Measurements from ENCODE around the gene JAK1. TPM values are rescaled to one million over a fixed set of nuclear protein-coding genes. Genes with fewer than 3 reads are reported as not detected.

JAK1 gene
- 44.1 and 52.2 TPM in 2 replicates for total RNA-seq (2014; rRNA removed)
- percentile 78 among the genes with signal in this experiment for Bru-seq, nascent RNA
- BruChase-seq, experiment 1, labeled RNA remaining after a 6-hour chase: percentile 75 among the genes with signal in this experiment
- percentile 73 among the genes with signal in this experiment for BruChase-seq, experiment 2, labeled RNA remaining after a 2-hour chase
- long read RNA-seq, full-length matches to known transcripts: 61 of 154 reads
- long read RNA-seq, partial matches to known transcripts: 75 of 154 reads
- long read RNA-seq, other reads (novel, unspliced or antisense): 18 of 154 reads

DNA sequence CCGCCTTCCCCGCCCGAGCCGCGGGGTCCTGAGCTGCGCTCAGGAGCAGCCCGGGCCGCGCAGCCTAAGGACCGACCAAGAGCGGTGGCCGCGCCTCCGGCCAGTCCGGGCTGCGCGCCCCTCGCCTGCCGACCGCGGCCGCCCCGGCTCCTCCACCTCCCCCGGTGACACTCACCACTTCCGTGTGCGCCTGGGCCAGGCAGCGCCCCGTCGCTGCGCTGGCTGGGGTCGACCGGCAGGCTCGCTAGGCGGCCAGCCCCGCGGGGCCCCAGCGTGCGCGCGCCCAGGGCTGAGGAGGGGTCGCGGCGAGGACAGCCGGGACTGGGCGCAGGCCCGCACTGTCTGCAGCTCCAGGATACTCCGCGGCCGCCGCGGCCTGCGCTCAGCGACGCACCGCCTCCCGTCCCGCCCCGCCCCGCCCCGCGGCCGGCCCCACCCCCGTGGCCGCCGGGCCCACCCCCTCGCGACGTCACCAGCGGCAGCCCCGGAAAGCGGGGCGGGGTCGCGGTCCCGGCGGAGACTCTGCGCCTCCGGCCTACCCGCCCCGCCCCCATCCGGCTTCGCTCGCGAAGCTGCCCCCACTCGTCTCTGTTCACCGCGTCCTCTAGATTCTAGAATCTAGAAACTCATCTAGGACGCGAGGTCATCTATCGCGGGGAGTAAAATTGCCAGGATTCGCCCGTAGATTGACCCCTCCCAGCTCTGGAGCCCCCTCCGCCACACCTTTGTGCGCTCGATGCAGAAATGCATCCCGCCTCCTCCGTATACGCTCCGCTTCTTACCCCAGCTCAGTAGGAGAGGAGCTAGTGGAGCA is at the start of gene JAK1:
TSS of gene JAK1 (minus strand) at position 392 of the 814 bp plus-strand sequence. CDS start 80,285 bp downstream, outside the sequence.
- H2AFZ ChIP-seq (ENCODE audit: low read length): peak within 1 kb of the TSS; percentile 99
- H3K9me2 ChIP-seq (replicated peaks; ENCODE audit: low read length): no peaks in the 10 kb centered on the region
- H3K9me3 ChIP-seq (ENCODE audit: low read length): no peaks in the 10 kb centered on the region
- ChIA-PET CTCF (interaction anchor here (0.6 to 1.5 kb wide), 4 partner anchors 30 to 1276 kb away, joined by 3 to 11 read pairs (median 3); partner anchors contain the start of gene ROR1), POLR2A (ENCODE audit: unreplicated experiment) (interaction anchor here (0.5 to 1.0 kb wide), 6 partner anchors 19 to 383 kb away, joined by 3 to 5 read pairs (median 4); no protein-coding TSS in a partner anchor)
- H3K4me3 ChIP-seq (ENCODE audit: low read length): peak within 1 kb of the TSS; percentile 100
- H3K36me3 ChIP-seq (ENCODE audit: low read depth, low read length): no peaks in the 10 kb centered on the region
- H3K4me2 ChIP-seq (ENCODE audit: low read length): peak within 1 kb of the TSS; percentile 90
- peak within 1 kb of the TSS; percentile 77 for H3K9ac ChIP-seq (ENCODE audit: low read length)
- 0 out of 2 replicates have a peak within 1 kb of the TSS, but pooled peaks have one; percentile 11 for H3K27ac ChIP-seq (ENCODE audit: low read length)
- H3K79me2 ChIP-seq (ENCODE audit: low read length): peaks cover 46% of the 10 kb centered on the region
- peak; percentile 80 for ATAC-seq
- BruUV-seq (replicated peaks): no TSS peak
- H3K4me1 ChIP-seq (ENCODE audit: insufficient read depth, low read length): 0 out of 2 replicates have a peak, but pooled peaks cover 13% of the 10 kb centered on the region
- TF ChIP-seq EZH2 (IDR thresholded peaks at IDR 0.05; ENCODE audit: low read length, unreplicated experiment): no peak
- TF ChIP-seq EZH2phosphoT487 (IDR thresholded peaks at IDR 0.05; ENCODE audit: borderline replicate concordance, low read length): no peak
- TF ChIP-seq, protein P1, sequence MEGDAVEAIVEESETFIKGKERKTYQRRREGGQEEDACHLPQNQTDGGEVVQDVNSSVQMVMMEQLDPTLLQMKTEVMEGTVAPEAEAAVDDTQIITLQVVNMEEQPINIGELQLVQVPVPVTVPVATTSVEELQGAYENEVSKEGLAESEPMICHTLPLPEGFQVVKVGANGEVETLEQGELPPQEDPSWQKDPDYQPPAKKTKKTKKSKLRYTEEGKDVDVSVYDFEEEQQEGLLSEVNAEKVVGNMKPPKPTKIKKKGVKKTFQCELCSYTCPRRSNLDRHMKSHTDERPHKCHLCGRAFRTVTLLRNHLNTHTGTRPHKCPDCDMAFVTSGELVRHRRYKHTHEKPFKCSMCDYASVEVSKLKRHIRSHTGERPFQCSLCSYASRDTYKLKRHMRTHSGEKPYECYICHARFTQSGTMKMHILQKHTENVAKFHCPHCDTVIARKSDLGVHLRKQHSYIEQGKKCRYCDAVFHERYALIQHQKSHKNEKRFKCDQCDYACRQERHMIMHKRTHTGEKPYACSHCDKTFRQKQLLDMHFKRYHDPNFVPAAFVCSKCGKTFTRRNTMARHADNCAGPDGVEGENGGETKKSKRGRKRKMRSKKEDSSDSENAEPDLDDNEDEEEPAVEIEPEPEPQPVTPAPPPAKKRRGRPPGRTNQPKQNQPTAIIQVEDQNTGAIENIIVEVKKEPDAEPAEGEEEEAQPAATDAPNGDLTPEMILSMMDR (conservative IDR thresholded peaks at IDR 0.05; ENCODE audit: low read depth, low read length): no peak
- H4K20me1 ChIP-seq (ENCODE audit: low read length): peaks cover 22% of the 10 kb centered on the region
- peak; percentile 80 for DNase-seq
- no peaks in the 10 kb centered on the region for H3K27me3 ChIP-seq (ENCODE audit: low read length)
- intact Hi-C loops (cut with micrococcal nuclease): loop anchor here (5.0 kb wide), 3 partner anchors 56 to 279 kb away; no protein-coding TSS in a partner anchor
- no peaks in the 10 kb centered on the region for H3F3A ChIP-seq (ENCODE audit: low read length, unreplicated experiment)

DNA sequence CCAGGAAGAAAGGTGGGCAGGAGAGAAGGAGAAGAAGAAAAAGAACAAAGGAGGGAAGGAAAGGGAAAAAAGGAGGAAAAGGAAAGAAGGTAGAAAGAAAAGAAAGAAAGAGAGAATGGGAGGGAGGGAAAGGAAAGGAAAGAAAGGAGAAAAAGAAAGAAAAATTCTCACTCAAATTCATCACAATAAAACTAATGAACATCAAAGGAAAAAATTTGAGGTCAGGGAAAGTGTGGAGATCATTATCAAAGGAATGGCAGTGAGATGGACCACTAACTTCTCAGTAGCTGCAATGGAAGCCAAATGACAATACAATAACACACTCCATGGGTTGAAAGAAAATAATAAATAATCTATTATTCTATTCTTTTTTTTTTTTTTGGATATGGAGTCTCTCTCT is 48.0 kb upstream of the JAK1 start:
- TF ChIP-seq EZH2 (IDR thresholded peaks at IDR 0.05; ENCODE audit: low read length, unreplicated experiment) (no peak), EZH2phosphoT487 (IDR thresholded peaks at IDR 0.05; ENCODE audit: borderline replicate concordance, low read length) (no peak)
- TF ChIP-seq, protein P1 (conservative IDR thresholded peaks at IDR 0.05; ENCODE audit: low read depth, low read length): no peak
- ChIA-PET POLR2A (ENCODE audit: unreplicated experiment) (no interaction called here), CTCF (no interaction called here)
- Histone ChIP-seq H2AFZ (ENCODE audit: low read length) (no peak overlapping the region), H3K27me3 (ENCODE audit: low read length) (no peaks in the 10 kb centered on the region), H3K4me3 (ENCODE audit: low read length) (no peak overlapping the region), H4K20me1 (ENCODE audit: low read length) (no peaks in the 10 kb centered on the region), H3K27ac (ENCODE audit: low read length) (no peak overlapping the region), H3K4me2 (ENCODE audit: low read length) (no peak overlapping the region), H3F3A (ENCODE audit: low read length, unreplicated experiment) (no peaks in the 10 kb centered on the region), H3K9me3 (ENCODE audit: low read length) (no peaks in the 10 kb centered on the region), H3K36me3 (ENCODE audit: low read depth, low read length) (no peaks in the 10 kb centered on the region), H3K9ac (ENCODE audit: low read length) (no peak overlapping the region), H3K9me2 (replicated peaks; ENCODE audit: low read length) (no peaks in the 10 kb centered on the region), H3K79me2 (ENCODE audit: low read length) (no peaks in the 10 kb centered on the region), H3K4me1 (ENCODE audit: insufficient read depth, low read length) (no peaks in the 10 kb centered on the region)
- no TSS peak for BruUV-seq (replicated peaks)
- no peak for DNase-seq
- intact Hi-C loops (cut with micrococcal nuclease): no loop called here
- ATAC-seq: no peak

Data from PC-3 (cell line).